Measurements from ENCODE around the gene TMEM263. TPM values are rescaled to one million over a fixed set of nuclear protein-coding genes. Genes with fewer than 3 reads are reported as not detected.
"Not testable (repeated sequence)": the region's sequence is repeated elsewhere in the genome, so short reads cannot be mapped to it uniquely, and the experiment has no call there.

The TMEM263 gene
- total RNA-seq, 3 donors from 2014 or later (not counting 1 experiment from before 2014, with no cell fraction given), result 24.1 to 37.5 (median 34.4) TPM

- H3K4me3 Mint-ChIP-seq, result no peak overlapping the region
- H3K27ac Mint-ChIP-seq, result no peak overlapping the region
- H3K36me3 Mint-ChIP-seq, result peaks cover 17% of the 10 kb centered on the region
- no peak for DNase-seq
- H3K27ac ChIP-seq (ENCODE audit: low read length), result no peak overlapping the region
- H3K36me3 ChIP-seq (ENCODE audit: control insufficient read depth, insufficient read depth, low read length), result peaks cover 17% of the 10 kb centered on the region
- no peak for TF ChIP-seq CTCF (IDR thresholded peaks at IDR 0.05)
- H3K4me3 ChIP-seq (ENCODE audit: low read length), result no peak overlapping the region
- no peaks in the 10 kb centered on the region for H3K4me1 Mint-ChIP-seq
- no peaks in the 10 kb centered on the region for H3K9me3 ChIP-seq (ENCODE audit: control insufficient read depth, insufficient read depth, low read length)
- 100% methylated on average over 2 of the region's 2 CpGs for WGBS (ENCODE audit: insufficient coverage)
- no peaks in the 10 kb centered on the region for H3K9me3 Mint-ChIP-seq
- no peaks in the 10 kb centered on the region for H3K27me3 Mint-ChIP-seq (ENCODE audit: low read depth in 2 of 2)
- ATAC-seq, result no peak
- H3K4me1 ChIP-seq (ENCODE audit: control insufficient read depth, insufficient read depth, low read length), result no peaks in the 10 kb centered on the region
- intact Hi-C loops (cut with micrococcal nuclease), result no loop called here
- H3K27me3 ChIP-seq (ENCODE audit: control insufficient read depth, insufficient read depth, low read length), result no peaks in the 10 kb centered on the region
Observed at GRCh38 chr12:106994579-106995220, 39.0 kb downstream of the TMEM263 start.

DNA sequence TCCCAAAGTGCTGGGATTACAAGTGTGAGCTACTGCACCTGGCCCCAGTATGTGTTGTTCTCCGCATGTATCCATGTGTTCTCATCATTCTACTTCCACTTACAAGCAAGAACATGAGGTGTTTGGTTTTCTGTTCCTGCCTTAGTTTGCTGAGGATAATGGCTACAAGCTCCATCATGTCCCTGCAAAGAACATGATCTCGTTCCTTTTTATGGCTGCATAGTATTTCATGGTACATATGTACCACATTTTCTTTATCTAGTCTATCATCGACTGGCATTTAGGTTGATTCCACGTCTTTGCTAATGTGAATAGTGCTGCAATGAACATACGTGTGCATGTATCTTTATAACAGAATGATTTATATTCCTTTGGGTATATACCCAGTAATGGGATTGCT is 40.4 kb downstream of the TMEM263 start:
- H3K9me3 Mint-ChIP-seq; H3K27me3 ChIP-seq (ENCODE audit: control insufficient read depth, insufficient read depth, low read length); H3K4me3 Mint-ChIP-seq; H3K4me1 ChIP-seq (ENCODE audit: control insufficient read depth, insufficient read depth, low read length); H3K4me1 Mint-ChIP-seq; H3K4me3 ChIP-seq (ENCODE audit: low read length); ATAC-seq; H3K27ac ChIP-seq (ENCODE audit: low read length); intact Hi-C loops (cut with micrococcal nuclease); H3K9me3 ChIP-seq (ENCODE audit: control insufficient read depth, insufficient read depth, low read length); H3K27me3 Mint-ChIP-seq (ENCODE audit: low read depth in 2 of 2); DNase-seq: not testable (repeated sequence)
- WGBS (ENCODE audit: insufficient coverage), result 96% methylated on average over 4 of the region's 5 CpGs
- peaks cover 22% of the 10 kb centered on the region for H3K36me3 ChIP-seq (ENCODE audit: control insufficient read depth, insufficient read depth, low read length)
- Mint-ChIP-seq H3K36me3 (peaks cover 17% of the 10 kb centered on the region), H3K27ac (peak overlapping the region in 1 of 2 donors; percentile 34)

- no peak overlapping the region for H3K27ac ChIP-seq (ENCODE audit: low read length)
- no peaks in the 10 kb centered on the region for H3K9me3 ChIP-seq (ENCODE audit: control insufficient read depth, insufficient read depth, low read length)
- DNase-seq (no peak), ATAC-seq (no peak)
- Mint-ChIP-seq H3K4me3 (no peak overlapping the region), H3K9me3 (no peaks in the 10 kb centered on the region), H3K36me3 (peaks cover 17% of the 10 kb centered on the region), H3K4me1 (no peaks in the 10 kb centered on the region), H3K27ac (no peak overlapping the region), H3K27me3 (ENCODE audit: low read depth in 2 of 2) (no peaks in the 10 kb centered on the region)
- H3K4me1 ChIP-seq (ENCODE audit: control insufficient read depth, insufficient read depth, low read length), result no peaks in the 10 kb centered on the region
- intact Hi-C loops (cut with micrococcal nuclease), result no loop called here
- peaks cover 24% of the 10 kb centered on the region for H3K36me3 ChIP-seq (ENCODE audit: control insufficient read depth, insufficient read depth, low read length)
- H3K27me3 ChIP-seq (ENCODE audit: control insufficient read depth, insufficient read depth, low read length), result no peaks in the 10 kb centered on the region
- H3K4me3 ChIP-seq (ENCODE audit: low read length), result no peak overlapping the region
- no peak for TF ChIP-seq CTCF (IDR thresholded peaks at IDR 0.05)
- WGBS (ENCODE audit: insufficient coverage), result 92% methylated on average over 1 of the region's 1 CpG
Observed at GRCh38 chr12:106997916-106998315, 42.2 kb downstream of the TMEM263 start.

GRCh38 chr12:106999446-106999845 is 43.7 kb downstream of the TMEM263 start:
- Histone ChIP-seq H3K27me3 (ENCODE audit: control insufficient read depth, insufficient read depth, low read length) (no peaks in the 10 kb centered on the region), H3K27ac (ENCODE audit: low read length) (no peak overlapping the region), H3K36me3 (ENCODE audit: control insufficient read depth, insufficient read depth, low read length) (peaks cover 24% of the 10 kb centered on the region), H3K4me3 (ENCODE audit: low read length) (no peak overlapping the region), H3K9me3 (ENCODE audit: control insufficient read depth, insufficient read depth, low read length) (no peaks in the 10 kb centered on the region), H3K4me1 (ENCODE audit: control insufficient read depth, insufficient read depth, low read length) (no peaks in the 10 kb centered on the region)
- H3K27ac Mint-ChIP-seq, result no peak overlapping the region
- intact Hi-C loops (cut with micrococcal nuclease), result no loop called here
- DNase-seq, result no peak
- no peak for ATAC-seq
- no peaks in the 10 kb centered on the region for H3K9me3 Mint-ChIP-seq
- no peak for TF ChIP-seq CTCF (IDR thresholded peaks at IDR 0.05)
- peaks cover 17% of the 10 kb centered on the region for H3K36me3 Mint-ChIP-seq
- no peak overlapping the region for H3K4me3 Mint-ChIP-seq
- no peaks in the 10 kb centered on the region for H3K27me3 Mint-ChIP-seq (ENCODE audit: low read depth in 2 of 2)
- no peaks in the 10 kb centered on the region for H3K4me1 Mint-ChIP-seq
- WGBS (ENCODE audit: insufficient coverage), result 95% methylated on average over 6 of the region's 6 CpGs

- WGBS (ENCODE audit: insufficient coverage), result 96% methylated on average over 3 of the region's 4 CpGs
- H3K4me1 Mint-ChIP-seq; H3K4me1 ChIP-seq (ENCODE audit: control insufficient read depth, insufficient read depth, low read length); H3K9me3 Mint-ChIP-seq; H3K27ac ChIP-seq (ENCODE audit: low read length); H3K9me3 ChIP-seq (ENCODE audit: control insufficient read depth, insufficient read depth, low read length); H3K27me3 Mint-ChIP-seq (ENCODE audit: low read depth in 2 of 2); H3K27ac Mint-ChIP-seq; H3K36me3 Mint-ChIP-seq; H3K4me3 ChIP-seq (ENCODE audit: low read length); H3K4me3 Mint-ChIP-seq; ATAC-seq; DNase-seq; intact Hi-C loops (cut with micrococcal nuclease); H3K27me3 ChIP-seq (ENCODE audit: control insufficient read depth, insufficient read depth, low read length): not testable (repeated sequence)
- peaks cover 15% of the 10 kb centered on the region for H3K36me3 ChIP-seq (ENCODE audit: control insufficient read depth, insufficient read depth, low read length)
Observed at GRCh38 chr12:107002665-107003064, 47.0 kb downstream of the TMEM263 start.

Measured in natural killer cell (primary cell).